Heart left ventricle (tissue), 13 donors: ENCODE measurements around the gene FBF1.

Experiments
- CTCF ChIP-seq, 12 donors: fragments of 200-600 bp; sonication (generic) in 4 of 12; IDR thresholded peaks; one replicate each; pipeline versions ENCODE4 v1.5.0 to v1.8.0; 2018 to 2022; ENCODE audit warnings: antibody characterized with exemption in 12 of 12, mild to moderate bottlenecking in 5 of 12
- POLR2A ChIP-seq, 2 donors: fragments of 450-650 bp; IDR thresholded peaks; one replicate each; pipeline ENCODE4 v1.6.1; 2017; ENCODE audit warnings: antibody characterized with exemption in 2 of 2, mild to moderate bottlenecking in 2 of 2, moderate library complexity in 2 of 2
- donor health status: ischemic (EF 13 %, LVEDD 7.1; RV severe dilation, severe dysfunction).
- donor health status: DM: no; HTN: yes; CAD: no.
- donor health status: DM: no; HTN: no; CAD: no.
- donor health status: ischemic (EF 25% LVEDD 6.9; RV normal size, moderate dysfunction).
- donor health status: ischemic (EF 25% LVEDD 5.7; RV mildly dilated, moderate dysfunction).
- donor health status: ischemic (EF 35%, LVEDD 5.7; RV mildly dilated, moderate dysfunction).
- donor health status: nonischemic (EF 11% LVEDD 7.7; RV severe dilation, severe dysfunction).
- donor health status: DM: yes; HTN: yes; CAD: no.
- donor health status: PGD.
- donor health status: ischemic (EF 29% LVEDD 5.4; RV normal size, mild dysfunction).
- donor health status: nonischemic (EF 23%, LVEDD 6.1; RV moderate dilation, normal function).

GRCh38 chr17:75880266-75880665 lies 60.6 kb downstream of the FBF1 start:
- TF ChIP-seq CTCF (IDR thresholded peaks at IDR 0.05): no peak
- TF ChIP-seq POLR2A (IDR thresholded peaks at IDR 0.05): no peak
